GM18526 (cell line): Measurements from ENCODE around the gene MBLAC2.

Experiments used
- POLR2A ChIP-seq: IDR thresholded peaks from 3 replicates; pipeline ENCODE4 v1.6.1; 2011; ENCODE audit not compliant: insufficient read length; ENCODE audit errors: extremely low read depth

MBLAC2 gene

DNA sequence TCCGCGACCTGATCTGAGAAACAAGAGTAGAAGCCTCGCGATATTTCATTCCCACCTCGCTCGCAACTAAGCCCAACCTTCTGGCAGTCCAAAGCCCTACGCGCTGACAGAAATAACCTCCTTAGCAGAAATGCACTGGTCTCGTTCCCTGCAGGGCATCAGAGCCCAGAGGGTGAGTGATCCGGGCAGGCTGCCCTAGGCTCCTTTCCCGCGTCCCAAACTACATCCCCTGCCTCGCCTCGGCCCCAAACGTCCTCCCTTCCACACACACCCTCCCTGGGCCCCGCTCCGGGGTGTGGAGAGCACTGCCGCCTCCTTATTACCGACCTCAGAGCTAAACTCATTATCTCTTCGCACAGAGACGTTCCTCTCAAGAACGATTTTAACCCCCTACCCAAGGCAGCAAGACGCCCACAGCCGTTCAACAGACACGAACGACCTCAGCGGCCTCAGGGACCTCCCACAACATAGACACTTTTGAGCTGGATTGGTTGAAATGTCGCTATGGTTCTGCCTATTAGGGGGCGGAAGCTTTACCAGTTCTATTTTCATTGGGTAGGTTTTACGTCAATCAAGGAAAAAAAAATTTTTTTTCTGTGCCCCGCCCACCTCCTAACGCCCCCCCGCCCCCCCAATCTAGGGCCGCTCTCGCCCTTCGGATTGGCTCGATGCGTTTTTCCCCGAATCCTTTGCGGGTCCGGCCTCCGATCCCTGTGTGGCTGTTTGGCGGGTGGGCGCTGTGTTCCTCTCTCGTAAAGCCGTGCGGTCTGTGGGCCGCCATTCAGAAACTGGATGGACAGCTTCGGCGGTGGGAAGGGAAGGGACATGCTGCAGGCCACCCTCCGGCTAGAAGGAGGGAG is 65.0 kb downstream of the MBLAC2 start, which contains the start of gene CETN3:
Gene CETN3 (minus strand): TSS at position 439 of the 860 bp plus-strand sequence. CDS start 95 bp downstream, at position 344.
- peak; percentile 95 for TF ChIP-seq POLR2A

DNA sequence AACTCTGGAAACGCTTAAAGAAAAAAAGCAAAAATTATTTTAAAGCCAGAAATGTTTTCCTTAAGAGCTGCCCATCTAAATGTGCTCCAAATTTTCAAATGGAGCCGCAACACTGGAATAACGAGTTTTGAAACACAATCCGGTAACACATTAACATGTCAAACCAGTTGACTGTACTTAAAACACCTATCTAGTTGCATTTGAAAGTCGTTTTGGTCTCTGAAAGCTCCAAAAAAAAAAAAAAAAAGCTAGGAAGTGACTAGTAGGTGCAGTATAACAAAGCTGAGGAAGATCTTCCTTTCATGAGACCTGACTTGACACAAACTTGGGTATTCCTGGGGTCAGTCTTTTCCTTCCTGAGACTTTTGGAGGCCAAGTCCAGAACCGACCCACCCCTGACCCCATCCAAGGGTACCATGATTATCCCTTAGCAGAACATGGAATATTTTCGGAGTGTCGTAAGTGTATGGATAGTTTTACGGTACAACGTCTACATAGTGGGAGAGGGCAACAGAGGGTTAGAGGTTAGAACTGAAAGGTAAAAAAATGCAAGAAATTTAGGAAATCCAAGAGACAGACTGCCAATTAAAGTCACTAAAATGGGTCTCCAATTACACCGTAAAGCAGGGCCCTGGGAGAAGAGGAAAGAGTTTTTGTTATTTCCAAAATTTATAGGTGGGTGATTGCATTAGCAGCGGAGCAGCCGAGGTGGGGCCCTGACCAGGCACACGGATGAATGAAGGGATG is 65.8 kb downstream of the MBLAC2 start:
- TF ChIP-seq POLR2A: peak; percentile 81
